GM21786 (cell line): Measurements from ENCODE around the gene WDR7.

Experiments used
- ATAC-seq: cut with Tn5 transposase; IDR thresholded peaks from one replicate; pipeline ENCODE4 v1.9.1; 2021; ENCODE audit not compliant: unreplicated experiment

WDR7 gene

DNA sequence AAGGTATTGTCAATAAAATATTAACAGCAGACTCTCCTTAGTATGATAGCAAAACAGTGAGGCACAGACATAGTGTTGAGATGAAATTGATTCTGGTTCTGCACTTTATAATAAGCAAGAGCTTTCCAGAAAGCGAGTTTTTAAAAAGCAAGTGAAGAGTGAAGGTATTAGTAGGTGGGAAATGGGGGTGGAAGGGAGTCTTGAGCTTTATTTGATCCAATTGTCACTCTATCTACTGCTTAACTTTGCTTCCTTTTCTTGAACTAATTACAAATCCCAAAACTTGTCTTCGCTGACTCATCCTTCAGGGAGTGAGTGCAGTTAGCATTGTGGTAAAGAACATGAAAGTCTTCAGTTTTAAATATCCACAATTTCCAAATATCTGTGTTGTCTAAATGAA is 375.2 kb downstream of the WDR7 start:
- ATAC-seq, result no peak

- ATAC-seq, result no peak
Observed at GRCh38 chr18:57027190-57027708, 376.1 kb downstream of the WDR7 start.

GRCh38 chr18:57029761-57030160 is 378.6 kb downstream of the WDR7 start:
- ATAC-seq, result no peak

DNA sequence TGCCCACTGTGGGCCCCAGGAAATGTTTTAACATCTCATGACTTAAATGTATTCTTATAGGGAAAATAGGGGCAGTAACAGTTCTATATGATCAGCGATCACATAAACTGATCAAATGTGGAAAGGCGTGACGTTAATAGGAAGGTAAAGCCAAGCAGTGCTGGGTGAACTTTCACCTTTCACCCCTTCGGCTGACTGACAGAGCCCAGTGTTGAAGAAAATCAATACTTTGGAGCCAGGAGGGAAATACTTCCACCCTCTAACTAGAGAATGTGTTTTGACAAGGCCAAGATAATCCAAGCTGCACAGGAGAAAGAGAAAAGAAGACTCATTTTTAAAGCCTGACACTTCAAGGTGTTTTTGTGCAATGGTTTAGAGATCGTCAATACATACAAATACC is 379.3 kb downstream of the WDR7 start:
- ATAC-seq, result no peak

DNA sequence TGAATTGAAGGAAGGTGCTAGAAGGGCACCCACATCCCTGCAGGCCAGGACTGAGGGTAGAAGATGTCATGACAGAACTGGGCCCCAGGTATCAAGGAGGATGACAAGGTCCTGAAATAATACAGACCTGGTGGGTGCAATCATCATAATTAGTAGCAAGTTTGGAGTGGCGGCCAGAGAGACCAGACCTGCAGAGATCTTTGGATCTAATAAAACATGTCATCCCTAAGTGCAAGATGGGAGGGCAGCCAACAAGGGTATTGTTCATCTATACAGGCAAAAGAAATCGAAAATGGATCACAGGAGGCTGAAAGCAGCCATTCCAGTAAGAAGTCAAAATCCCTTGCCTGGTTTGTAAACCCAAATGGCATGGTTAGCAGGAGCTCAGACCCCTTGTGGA is 384.4 kb downstream of the WDR7 start:
- ATAC-seq, result no peak

DNA sequence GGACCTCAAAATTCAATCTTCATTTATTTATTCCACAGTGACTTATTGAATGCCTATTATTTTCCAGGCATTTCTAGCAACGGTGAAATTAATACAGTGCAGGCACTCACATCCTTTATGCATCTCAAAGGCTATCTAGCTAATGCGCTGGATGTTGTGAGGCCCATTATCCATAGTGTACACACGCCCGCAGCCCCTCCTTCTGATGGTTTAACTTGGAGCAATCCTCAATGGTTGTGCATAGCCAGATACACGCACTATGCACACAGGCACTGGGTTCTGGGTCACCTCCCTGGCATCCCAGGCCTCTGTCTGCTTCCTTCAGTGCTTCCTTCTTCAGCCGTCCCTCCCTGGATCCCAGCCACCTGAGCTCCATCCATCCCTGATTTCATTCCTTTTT is 387.2 kb downstream of the WDR7 start:
- ATAC-seq, result no peak

DNA sequence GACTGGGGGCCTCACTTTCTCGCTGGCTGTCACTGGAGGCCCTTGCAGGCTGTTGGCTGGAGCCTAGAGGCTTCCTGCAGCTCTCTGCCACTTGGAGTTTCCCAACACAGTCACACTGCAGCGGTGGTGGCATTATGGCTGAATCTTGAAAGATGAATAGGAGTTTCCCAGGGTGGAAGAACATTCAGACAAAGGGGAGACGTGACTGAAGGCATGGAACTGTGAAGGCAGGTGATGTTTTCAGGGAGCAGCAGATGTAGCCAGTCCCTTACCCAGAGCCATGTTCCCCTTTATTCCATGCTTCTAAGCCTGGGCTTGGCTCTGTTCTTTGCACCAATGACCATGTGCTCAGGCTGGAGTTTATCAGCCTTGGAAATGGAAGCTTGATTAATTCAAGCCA is 389.0 kb downstream of the WDR7 start:
- ATAC-seq, result no peak

DNA sequence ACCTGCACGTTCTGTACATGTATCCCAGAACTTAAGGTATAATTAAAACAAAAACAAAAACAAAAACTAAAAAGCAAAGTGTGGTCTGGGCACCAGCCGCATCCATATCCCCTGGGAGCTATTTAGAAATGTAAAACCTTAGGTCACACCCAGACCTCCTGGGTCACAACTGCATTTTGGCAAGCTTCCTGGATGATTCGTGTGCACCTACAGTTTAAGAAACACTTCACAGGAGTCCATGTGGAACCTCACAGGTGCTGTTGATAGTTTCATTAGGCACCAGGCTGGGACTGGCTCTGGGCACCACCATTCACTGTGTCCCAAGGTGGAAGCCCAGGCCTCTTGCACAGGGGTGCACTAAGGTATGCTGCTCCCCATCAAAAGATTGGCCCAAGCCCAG is 392.1 kb downstream of the WDR7 start:
- ATAC-seq, result no peak

DNA sequence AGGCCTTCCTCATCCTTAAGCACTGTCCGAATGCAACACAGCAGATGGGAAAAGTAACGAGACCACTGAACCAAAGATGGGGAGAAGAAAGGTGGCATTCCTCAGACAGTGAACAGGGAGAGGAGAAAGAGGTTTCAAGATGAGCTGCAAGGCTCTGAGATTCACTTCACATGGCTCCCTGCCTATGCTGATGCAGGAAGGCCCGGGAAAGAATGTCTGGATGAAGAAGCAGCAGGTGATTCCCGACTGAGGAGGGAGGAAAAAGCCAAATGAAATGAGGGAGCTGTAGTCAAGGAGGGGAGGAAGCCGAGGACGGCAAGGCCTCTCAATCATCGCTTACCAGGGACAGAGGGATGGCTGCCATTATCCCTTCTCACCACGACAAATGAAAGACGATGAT is 397.2 kb downstream of the WDR7 start:
- no peak for ATAC-seq

- ATAC-seq, result no peak
Observed at GRCh38 chr18:57048859-57049258, 397.7 kb downstream of the WDR7 start.

DNA sequence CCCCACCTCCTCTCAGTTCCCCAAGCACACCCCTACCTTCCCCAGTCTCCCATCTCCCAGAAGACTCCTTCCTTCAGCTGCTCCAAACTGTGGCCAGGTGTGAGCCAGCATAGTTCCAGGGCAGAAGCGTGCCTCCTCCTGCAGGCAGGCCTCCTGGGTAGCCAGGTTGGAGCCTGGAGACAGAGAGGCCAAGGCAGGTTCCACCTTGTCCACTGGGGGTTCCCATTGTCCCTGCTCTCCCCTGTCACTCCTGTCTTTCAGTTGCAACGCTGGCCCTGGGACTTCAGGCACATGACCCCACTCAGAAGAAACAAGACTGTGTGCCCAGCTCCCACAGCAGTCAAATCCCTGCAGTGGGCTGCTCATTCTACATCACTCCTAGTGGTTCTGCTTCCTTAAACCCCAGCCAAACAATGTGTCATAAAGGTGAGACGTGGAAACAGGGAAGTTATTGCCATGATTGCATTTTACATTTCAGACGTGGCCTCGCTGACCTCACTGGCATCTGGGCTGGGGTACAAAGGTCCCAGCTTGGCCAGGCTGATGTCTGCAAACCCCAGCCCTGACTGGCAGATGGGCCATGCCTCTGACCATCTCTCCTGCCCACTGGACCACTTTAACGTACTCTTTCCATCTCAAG is 399.3 kb downstream of the WDR7 start:
- ATAC-seq, result no peak

GRCh38 chr18:57051021-57051656 is 400.0 kb downstream of the WDR7 start:
- no peak for ATAC-seq

- ATAC-seq, result peak; percentile 67
Observed at GRCh38 chr18:57051657-57052044, 400.5 kb downstream of the WDR7 start.

DNA sequence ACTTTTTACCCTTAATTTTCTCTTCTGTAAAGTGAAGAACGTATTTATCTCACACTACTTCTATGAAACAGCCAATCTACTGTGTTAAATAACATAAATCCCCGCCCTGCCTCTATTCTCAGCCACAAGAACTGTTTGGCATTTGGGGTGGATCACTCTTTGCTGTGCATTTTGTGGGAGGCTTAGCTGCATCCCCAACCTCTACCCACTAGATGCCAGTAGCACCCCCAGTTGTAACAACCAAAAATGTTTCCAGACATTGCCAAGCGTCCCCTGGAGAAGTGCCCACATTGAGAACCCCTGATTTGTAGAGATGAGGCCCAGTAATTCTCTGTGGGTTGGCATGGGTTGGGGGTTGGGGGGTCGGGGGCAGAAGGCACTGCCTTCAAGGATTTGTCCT is 401.0 kb downstream of the WDR7 start:
- ATAC-seq, result peak; percentile 39

DNA sequence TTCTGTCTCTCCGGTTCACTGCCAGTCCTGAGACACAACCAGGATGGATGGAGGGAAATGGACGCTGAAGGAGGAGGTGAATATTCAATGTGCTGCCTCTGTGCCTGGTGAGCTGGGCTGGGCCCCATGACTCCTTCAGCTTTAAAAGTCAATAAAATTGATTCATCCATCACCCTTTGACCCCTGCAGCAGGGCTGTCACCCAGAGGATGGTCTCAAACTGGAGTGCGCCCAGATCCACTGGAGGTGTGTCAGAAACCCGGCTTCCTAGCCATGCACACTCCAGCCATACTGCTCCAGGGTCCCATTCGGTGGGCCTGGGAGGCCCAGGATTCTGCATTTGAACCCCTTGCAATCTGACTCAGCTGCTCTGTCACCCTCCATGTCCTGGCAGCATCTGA is 401.6 kb downstream of the WDR7 start:
- ATAC-seq, result no peak

DNA sequence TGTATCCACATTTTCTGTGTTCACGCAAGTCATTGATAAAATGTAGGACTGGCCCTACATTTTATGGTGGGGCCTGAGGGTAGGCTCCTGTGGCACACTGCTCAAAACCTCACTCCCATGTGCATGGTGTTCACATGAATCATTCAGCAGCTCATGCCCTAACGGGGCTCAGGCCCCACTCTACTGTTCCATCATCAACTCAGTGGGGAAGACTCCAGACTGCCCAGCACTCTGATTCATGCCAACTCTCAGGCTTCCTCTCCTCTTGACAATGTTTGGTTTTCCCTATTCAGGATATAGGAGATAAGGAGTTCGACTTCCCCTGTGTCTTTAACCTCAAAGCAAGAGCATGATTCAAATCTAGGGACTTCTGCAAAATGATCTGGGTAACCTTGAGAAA is 403.7 kb downstream of the WDR7 start:
- ATAC-seq, result no peak

GRCh38 chr18:57057890-57058289 is 406.7 kb downstream of the WDR7 start:
- ATAC-seq, result peak; percentile 89

GRCh38 chr18:57058734-57059133 is 407.6 kb downstream of the WDR7 start:
- no peak for ATAC-seq

GRCh38 chr18:57059366-57059765 is 408.2 kb downstream of the WDR7 start:
- ATAC-seq, result no peak

DNA sequence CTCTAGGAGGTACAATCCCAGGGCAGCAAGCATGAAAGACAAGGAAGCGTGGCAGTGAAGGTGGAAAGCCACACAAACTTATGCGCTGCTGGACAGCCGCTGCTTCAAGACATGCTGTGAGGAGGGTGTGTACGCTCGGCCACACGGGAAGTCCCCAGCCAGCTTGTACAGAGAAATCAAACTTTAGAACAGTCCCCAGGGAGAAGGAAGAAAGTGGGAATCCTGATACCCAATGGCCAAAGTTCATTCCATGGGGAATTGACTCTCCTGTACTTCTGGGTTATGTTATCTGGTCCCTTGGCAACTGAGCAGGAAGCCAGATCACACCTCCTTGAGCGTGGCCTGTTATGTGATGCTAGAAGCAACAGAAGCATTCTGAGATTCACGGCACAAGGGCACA is 409.7 kb downstream of the WDR7 start:
- ATAC-seq, result no peak

- no peak for ATAC-seq
Observed at GRCh38 chr18:57062178-57062577, 411.0 kb downstream of the WDR7 start.

GRCh38 chr18:57062844-57063243 is 411.7 kb downstream of the WDR7 start:
- ATAC-seq, result no peak

DNA sequence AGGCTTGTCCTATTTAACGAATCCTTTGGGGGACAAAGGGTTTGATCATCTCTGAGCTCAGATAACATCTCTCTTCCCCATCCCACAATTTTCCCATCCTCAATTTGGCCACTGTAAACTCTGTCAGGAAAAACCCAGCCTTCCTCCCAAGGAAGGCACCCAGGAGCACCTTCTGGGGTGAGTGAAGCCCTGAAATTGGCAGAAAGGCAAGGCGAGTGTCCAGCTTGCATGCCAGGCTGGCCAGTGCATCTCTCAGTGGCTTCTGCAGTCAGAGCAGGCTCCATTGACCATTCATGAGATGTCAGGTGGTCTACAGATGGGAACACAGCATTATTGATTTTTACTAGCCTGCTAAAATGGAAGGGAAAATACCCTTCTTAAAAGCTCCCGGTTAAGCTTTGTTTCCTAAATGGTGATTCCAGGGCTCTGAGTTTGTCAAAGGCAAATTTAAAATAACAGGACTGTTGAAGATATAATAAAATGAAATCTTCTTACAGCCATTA is 412.5 kb downstream of the WDR7 start:
- no peak for ATAC-seq
